SK-N-SH (cell line): ENCODE measurements around the gene CCDC30.

Experiments used
- JUND ChIP-seq: IDR thresholded peaks from 2 replicates; pipeline ENCODE4 v1.4.0; 2012
- SMC3 ChIP-seq: IDR thresholded peaks from 2 replicates; pipeline ENCODE4 v1.6.1; 2012; ENCODE audit warnings: low read depth, low read length, improper control_type of control experiment
- TEAD4 ChIP-seq: IDR thresholded peaks from 2 replicates; pipeline ENCODE4 v1.4.0; 2012; ENCODE audit warnings: mild to moderate bottlenecking, borderline replicate concordance; ENCODE audit not compliant: insufficient read depth
- TF ChIP-seq, protein P1 (sequence below): fragments of 150-350 bp; IDR thresholded peaks from 2 replicates; pipeline ENCODE4 v1.6.1; 2016; ENCODE audit warnings: mild to moderate bottlenecking, low read depth, low read length
- TF ChIP-seq, protein P2 (sequence below): fragments of 200-600 bp; sonication (generic); IDR thresholded peaks from 2 replicates; pipeline ENCODE4 v1.6.1; 2017; ENCODE audit warnings: antibody characterized with exemption, mild to moderate bottlenecking, moderate library complexity
- TF ChIP-seq, protein P3 (sequence below): IDR thresholded peaks from 2 replicates; pipeline ENCODE4 v1.4.0; 2012; ENCODE audit warnings: low read depth

DNA sequence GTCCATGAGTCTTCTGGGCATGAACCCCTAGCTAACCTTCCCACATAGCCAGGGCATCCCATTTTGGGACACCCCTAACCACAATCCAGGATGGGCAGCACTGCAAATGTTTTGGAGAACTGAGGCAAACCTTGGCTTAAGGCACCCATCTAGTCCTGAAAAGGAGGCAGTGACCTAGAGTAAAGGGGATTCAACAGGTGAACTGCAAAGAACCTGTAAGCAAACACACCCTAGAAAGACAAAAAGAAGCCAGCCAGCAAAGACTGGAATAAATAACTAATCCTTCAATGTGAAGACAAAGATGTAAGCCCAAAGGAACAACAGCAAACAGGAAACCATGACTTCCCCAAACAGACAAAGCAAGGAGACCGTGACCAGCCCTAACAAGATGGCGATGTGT is 138.4 kb downstream of the CCDC30 start:
- TF ChIP-seq TEAD4 (no peak), SMC3 (no peak), JUND (no peak)
- TF ChIP-seq, protein P1, sequence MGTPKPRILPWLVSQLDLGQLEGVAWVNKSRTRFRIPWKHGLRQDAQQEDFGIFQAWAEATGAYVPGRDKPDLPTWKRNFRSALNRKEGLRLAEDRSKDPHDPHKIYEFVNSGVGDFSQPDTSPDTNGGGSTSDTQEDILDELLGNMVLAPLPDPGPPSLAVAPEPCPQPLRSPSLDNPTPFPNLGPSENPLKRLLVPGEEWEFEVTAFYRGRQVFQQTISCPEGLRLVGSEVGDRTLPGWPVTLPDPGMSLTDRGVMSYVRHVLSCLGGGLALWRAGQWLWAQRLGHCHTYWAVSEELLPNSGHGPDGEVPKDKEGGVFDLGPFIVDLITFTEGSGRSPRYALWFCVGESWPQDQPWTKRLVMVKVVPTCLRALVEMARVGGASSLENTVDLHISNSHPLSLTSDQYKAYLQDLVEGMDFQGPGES: no peak
- TF ChIP-seq, protein P2, sequence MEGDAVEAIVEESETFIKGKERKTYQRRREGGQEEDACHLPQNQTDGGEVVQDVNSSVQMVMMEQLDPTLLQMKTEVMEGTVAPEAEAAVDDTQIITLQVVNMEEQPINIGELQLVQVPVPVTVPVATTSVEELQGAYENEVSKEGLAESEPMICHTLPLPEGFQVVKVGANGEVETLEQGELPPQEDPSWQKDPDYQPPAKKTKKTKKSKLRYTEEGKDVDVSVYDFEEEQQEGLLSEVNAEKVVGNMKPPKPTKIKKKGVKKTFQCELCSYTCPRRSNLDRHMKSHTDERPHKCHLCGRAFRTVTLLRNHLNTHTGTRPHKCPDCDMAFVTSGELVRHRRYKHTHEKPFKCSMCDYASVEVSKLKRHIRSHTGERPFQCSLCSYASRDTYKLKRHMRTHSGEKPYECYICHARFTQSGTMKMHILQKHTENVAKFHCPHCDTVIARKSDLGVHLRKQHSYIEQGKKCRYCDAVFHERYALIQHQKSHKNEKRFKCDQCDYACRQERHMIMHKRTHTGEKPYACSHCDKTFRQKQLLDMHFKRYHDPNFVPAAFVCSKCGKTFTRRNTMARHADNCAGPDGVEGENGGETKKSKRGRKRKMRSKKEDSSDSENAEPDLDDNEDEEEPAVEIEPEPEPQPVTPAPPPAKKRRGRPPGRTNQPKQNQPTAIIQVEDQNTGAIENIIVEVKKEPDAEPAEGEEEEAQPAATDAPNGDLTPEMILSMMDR: no peak
- TF ChIP-seq, protein P3, sequence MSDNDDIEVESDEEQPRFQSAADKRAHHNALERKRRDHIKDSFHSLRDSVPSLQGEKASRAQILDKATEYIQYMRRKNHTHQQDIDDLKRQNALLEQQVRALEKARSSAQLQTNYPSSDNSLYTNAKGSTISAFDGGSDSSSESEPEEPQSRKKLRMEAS: no peak
